Neutrophil (primary cell): ENCODE data around the gene BCR.

Source experiments
- H3K27ac ChIP-seq: fragments of 200-600 bp; sonication (generic); 2 replicates; pipeline ENCODE4 v1.5.1; 2016; ENCODE audit warnings: mild to moderate bottlenecking, moderate library complexity
- H3K27me3 ChIP-seq: fragments of 200-600 bp; sonication (generic); 2 replicates; pipeline ENCODE4 v1.6.0; 2016; ENCODE audit warnings: mild to moderate bottlenecking
- H3K36me3 ChIP-seq: fragments of 200-600 bp; sonication (generic); 2 replicates; pipeline ENCODE4 v1.5.1; 2017
- H3K4me1 ChIP-seq, 2 experiments: fragments of 200-600 bp in 1 of 2; sonication (generic) in 1 of 2; 1 replicate in 1 of 2; 2 replicates in 1 of 2; pipeline versions ENCODE4 v1.5.1 to v1.6.1; 2013 to 2016; ENCODE audit warnings: low read depth in 1 of 2, low read length in 1 of 2, mild to moderate bottlenecking in 1 of 2, moderate library complexity in 1 of 2; ENCODE audit not compliant: control insufficient read depth in 1 of 2, insufficient read depth in 1 of 2
- H3K4me3 ChIP-seq, 2 experiments: fragments of 200-600 bp in 1 of 2; sonication (generic) in 1 of 2; 1 replicate in 1 of 2; 2 replicates in 1 of 2; pipeline ENCODE4 v1.5.1; 2013 to 2016; ENCODE audit warnings: low read depth in 1 of 2, low read length in 1 of 2, mild to moderate bottlenecking in 1 of 2, moderate library complexity in 1 of 2
- H3K9me3 ChIP-seq: fragments of 200-600 bp; sonication (generic); 2 replicates; pipeline ENCODE4 v1.5.1; 2016
- TF ChIP-seq, protein P1 (sequence below): fragments of 200-600 bp; sonication (generic); IDR thresholded peaks from 2 replicates; pipeline ENCODE4 v1.5.1; 2016; ENCODE audit warnings: antibody characterized with exemption

The BCR gene

GRCh38 chr22:23232094-23232905 lies 52.0 kb downstream of the BCR start:
- H3K4me1 ChIP-seq = peaks cover 22 to 28% of the 10 kb centered on the region in 2 experiments

GRCh38 chr22:23233084-23233531 lies 52.8 kb downstream of the BCR start:
- H3K9me3 ChIP-seq = no peaks in the 10 kb centered on the region
- no peak overlapping the region for H3K4me3 ChIP-seq
- H3K27me3 ChIP-seq = no peaks in the 10 kb centered on the region
- TF ChIP-seq, protein P1, sequence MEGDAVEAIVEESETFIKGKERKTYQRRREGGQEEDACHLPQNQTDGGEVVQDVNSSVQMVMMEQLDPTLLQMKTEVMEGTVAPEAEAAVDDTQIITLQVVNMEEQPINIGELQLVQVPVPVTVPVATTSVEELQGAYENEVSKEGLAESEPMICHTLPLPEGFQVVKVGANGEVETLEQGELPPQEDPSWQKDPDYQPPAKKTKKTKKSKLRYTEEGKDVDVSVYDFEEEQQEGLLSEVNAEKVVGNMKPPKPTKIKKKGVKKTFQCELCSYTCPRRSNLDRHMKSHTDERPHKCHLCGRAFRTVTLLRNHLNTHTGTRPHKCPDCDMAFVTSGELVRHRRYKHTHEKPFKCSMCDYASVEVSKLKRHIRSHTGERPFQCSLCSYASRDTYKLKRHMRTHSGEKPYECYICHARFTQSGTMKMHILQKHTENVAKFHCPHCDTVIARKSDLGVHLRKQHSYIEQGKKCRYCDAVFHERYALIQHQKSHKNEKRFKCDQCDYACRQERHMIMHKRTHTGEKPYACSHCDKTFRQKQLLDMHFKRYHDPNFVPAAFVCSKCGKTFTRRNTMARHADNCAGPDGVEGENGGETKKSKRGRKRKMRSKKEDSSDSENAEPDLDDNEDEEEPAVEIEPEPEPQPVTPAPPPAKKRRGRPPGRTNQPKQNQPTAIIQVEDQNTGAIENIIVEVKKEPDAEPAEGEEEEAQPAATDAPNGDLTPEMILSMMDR = no peak
- peaks cover 17 to 21% of the 10 kb centered on the region in 2 experiments for H3K4me1 ChIP-seq
- H3K27ac ChIP-seq = peak overlapping the region; percentile 60
- H3K36me3 ChIP-seq = no peaks in the 10 kb centered on the region

More at GRCh38 chr22:23232094-23232905, 52.0 kb downstream of the BCR start:
- Histone ChIP-seq H3K27me3 (no peaks in the 10 kb centered on the region), H3K4me3 (no peak overlapping the region), H3K9me3 (no peaks in the 10 kb centered on the region), H3K27ac (peak overlapping the region; percentile 60), H3K36me3 (no peaks in the 10 kb centered on the region)
- TF ChIP-seq, protein P1 = no peak

DNA sequence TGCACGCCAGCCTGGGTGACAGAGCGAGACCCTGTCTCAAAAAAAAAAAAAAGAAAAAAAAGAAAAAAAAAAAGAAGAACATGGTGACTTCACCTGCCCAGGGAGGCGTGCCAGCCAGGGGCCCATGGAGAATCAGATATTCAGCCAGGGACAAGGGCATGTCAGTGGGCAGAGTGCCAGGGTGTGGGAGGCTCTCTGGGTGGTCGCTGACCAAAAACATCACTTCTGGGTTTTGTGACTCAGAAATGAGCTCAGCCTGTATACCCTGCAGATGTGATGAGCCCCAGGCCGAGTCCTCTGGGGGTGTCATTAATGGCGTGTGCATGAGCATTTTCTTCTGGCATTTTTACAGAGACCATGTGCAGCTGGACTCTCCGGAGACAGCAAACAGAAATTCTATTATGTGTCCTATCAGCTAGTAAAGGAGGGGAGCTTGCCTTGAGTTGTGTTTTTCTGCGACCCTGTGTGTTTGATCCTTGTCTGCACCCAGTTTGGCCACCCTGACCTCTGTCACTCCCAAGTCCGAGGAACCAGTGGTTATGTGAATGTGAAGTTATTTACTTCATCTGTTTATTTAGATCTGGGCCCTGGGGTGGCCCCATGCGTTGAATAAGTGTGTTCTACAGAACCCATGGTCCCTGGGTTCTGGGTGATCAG lies 53.6 kb downstream of the BCR start:
- Histone ChIP-seq H3K4me1 (peaks cover 17 to 21% of the 10 kb centered on the region in 2 experiments), H3K36me3 (no peaks in the 10 kb centered on the region), H3K27ac (no peak overlapping the region), H3K27me3 (no peaks in the 10 kb centered on the region), H3K9me3 (no peaks in the 10 kb centered on the region), H3K4me3 (no peak overlapping the region)
- TF ChIP-seq, protein P1 = no peak

DNA sequence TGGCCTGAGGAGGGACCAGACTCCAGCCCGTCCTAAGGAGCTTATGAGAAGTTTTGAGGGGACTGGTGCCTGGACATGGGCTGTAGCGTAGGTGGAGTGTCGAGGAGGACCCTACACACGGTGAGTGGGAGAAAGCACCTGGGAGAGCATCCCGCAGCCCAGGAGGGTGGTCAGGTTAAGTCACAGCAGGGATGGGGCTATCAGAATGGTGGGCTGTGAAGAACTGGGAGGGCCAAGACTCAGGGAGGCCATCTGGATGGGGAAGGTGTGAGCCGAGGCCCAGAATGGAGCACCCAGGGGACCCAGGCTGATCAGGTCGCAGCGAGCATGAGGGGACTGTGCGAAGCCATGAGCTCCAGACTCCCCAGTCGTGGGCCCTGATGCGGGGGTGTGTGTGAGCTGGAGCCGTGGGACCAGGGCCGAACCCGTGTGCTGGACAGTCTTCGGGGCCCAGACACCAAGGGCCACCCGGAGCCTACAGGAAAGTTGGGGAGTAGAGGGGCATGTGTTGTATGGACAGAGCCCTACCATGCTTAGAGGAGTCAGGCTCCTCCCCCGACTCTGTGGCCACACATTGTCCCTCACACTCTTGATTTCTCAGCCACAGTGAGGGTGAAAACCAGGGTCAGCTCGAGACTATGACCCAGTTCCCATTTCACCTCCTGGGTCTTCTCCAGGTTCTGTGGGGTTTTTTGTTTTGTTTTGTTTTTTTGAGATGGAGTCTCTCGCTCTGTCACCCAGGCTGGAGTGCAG lies 54.3 kb downstream of the BCR start:
- Histone ChIP-seq H3K36me3 (no peaks in the 10 kb centered on the region), H3K27me3 (no peaks in the 10 kb centered on the region), H3K9me3 (no peaks in the 10 kb centered on the region), H3K4me3 (no peak overlapping the region), H3K27ac (no peak overlapping the region), H3K4me1 (peaks cover 17 to 21% of the 10 kb centered on the region in 2 experiments)
- TF ChIP-seq, protein P1 = no peak

DNA sequence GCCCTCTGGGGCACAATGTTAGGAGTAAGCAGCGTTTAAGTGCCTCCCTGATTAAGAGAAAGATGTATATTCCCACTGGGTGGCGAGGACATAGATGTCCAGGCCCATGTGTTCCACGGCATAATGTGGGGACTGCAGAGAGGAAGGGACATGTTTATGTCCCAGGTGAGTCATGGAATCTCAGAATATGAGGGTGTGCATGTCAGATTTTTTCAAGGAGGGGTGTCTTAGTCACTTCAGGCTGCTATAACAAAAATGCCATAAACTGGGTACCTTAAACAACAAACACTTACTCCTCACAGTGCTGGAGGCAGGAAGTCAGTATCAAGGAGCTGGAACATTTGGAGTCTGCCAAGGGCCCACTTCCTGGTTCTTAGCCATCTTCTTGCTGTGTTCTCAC lies 55.1 kb downstream of the BCR start:
- Histone ChIP-seq H3K9me3 (no peaks in the 10 kb centered on the region), H3K4me3 (no peak overlapping the region), H3K27ac (no peak overlapping the region), H3K27me3 (no peaks in the 10 kb centered on the region), H3K36me3 (no peaks in the 10 kb centered on the region), H3K4me1 (peaks cover 17 to 21% of the 10 kb centered on the region in 2 experiments)
- TF ChIP-seq, protein P1 = no peak
